Effector memory CD4-positive, alpha-beta T cell (primary cell): ENCODE results near the gene GSTP1.
"Not testable (repeated sequence)": the region's sequence is repeated elsewhere in the genome, so short reads cannot be mapped to it uniquely, and the experiment has no call there.

Experiments
- DNase-seq, 3 donors: peaks; one replicate each; pipeline ENCODE4 v3.0.0-alpha.2; 2020
- H3K27ac ChIP-seq: 2 replicates; pipeline ENCODE4 v1.7.0; 2013; ENCODE audit warnings: mild to moderate bottlenecking, low read length, moderate library complexity; ENCODE audit not compliant: insufficient read depth, poor library complexity, severe bottlenecking
- H3K27me3 ChIP-seq: replicated peaks from 2 replicates; pipeline ENCODE4 v1.7.0; 2013; ENCODE audit warnings: mild to moderate bottlenecking, low read length; ENCODE audit not compliant: insufficient read depth, control insufficient read depth, poor library complexity, severe bottlenecking
- H3K36me3 ChIP-seq: 2 replicates; pipeline ENCODE4 v1.7.0; 2013; ENCODE audit warnings: mild to moderate bottlenecking, low read length, moderate library complexity; ENCODE audit not compliant: control insufficient read depth, insufficient read depth
- H3K4me1 ChIP-seq: 2 replicates; pipeline ENCODE4 v1.7.0; 2013; ENCODE audit warnings: low read length, mild to moderate bottlenecking; ENCODE audit not compliant: control insufficient read depth, insufficient read depth, poor library complexity, severe bottlenecking
- H3K4me3 ChIP-seq: 2 replicates; pipeline ENCODE4 v1.7.0; 2013; ENCODE audit warnings: low read length, low read depth, mild to moderate bottlenecking; ENCODE audit not compliant: insufficient read depth, poor library complexity, severe bottlenecking
- H3K9me3 ChIP-seq: 2 replicates; pipeline ENCODE4 v1.7.0; 2013; ENCODE audit warnings: mild to moderate bottlenecking, low read length, moderate library complexity; ENCODE audit not compliant: control insufficient read depth

Gene GSTP1

GRCh38 chr11:67594480-67594879, 10.9 kb downstream of the GSTP1 start:
- H3K36me3 ChIP-seq = no peaks in the 10 kb centered on the region

GRCh38 chr11:67596753-67597300, 13.2 kb downstream of the GSTP1 start:
- Histone ChIP-seq H3K9me3 (no peaks in the 10 kb centered on the region), H3K36me3 (no peaks in the 10 kb centered on the region), H3K27ac (no peak overlapping the region), H3K27me3 (no peaks in the 10 kb centered on the region), H3K4me3 (no peak overlapping the region), H3K4me1 (no peaks in the 10 kb centered on the region)
- no peak for DNase-seq

More at GRCh38 chr11:67594480-67594879, 10.9 kb downstream of the GSTP1 start:
- no peak overlapping the region for H3K27ac ChIP-seq
- no peaks in the 10 kb centered on the region for H3K4me1 ChIP-seq
- H3K27me3 ChIP-seq = no peaks in the 10 kb centered on the region
- no peak overlapping the region for H3K4me3 ChIP-seq
- no peak for DNase-seq
- H3K9me3 ChIP-seq = no peaks in the 10 kb centered on the region

- not testable (repeated sequence) for H3K27ac ChIP-seq, H3K9me3 ChIP-seq, H3K27me3 ChIP-seq, H3K4me1 ChIP-seq, H3K36me3 ChIP-seq, H3K4me3 ChIP-seq, DNase-seq
Measured at GRCh38 chr11:67597458-67597857, 13.8 kb downstream of the GSTP1 start.

GRCh38 chr11:67597963-67598362, 14.4 kb downstream of the GSTP1 start:
- not testable (repeated sequence) for H3K27ac ChIP-seq, H3K4me1 ChIP-seq, H3K27me3 ChIP-seq, H3K4me3 ChIP-seq, H3K36me3 ChIP-seq, DNase-seq, H3K9me3 ChIP-seq

- Histone ChIP-seq H3K27me3 (no peaks in the 10 kb centered on the region), H3K9me3 (no peaks in the 10 kb centered on the region), H3K4me3 (no peak overlapping the region), H3K27ac (no peak overlapping the region), H3K36me3 (no peaks in the 10 kb centered on the region), H3K4me1 (no peaks in the 10 kb centered on the region)
- no peak for DNase-seq
Measured at GRCh38 chr11:67599149-67599548, 15.5 kb downstream of the GSTP1 start.

- Histone ChIP-seq H3K9me3 (no peaks in the 10 kb centered on the region), H3K27me3 (no peaks in the 10 kb centered on the region), H3K4me1 (no peaks in the 10 kb centered on the region), H3K36me3 (no peaks in the 10 kb centered on the region), H3K27ac (no peak overlapping the region), H3K4me3 (no peak overlapping the region)
- no peak for DNase-seq
Measured at GRCh38 chr11:67600324-67601029, 16.9 kb downstream of the GSTP1 start.

- no peak overlapping the region for H3K4me3 ChIP-seq
- no peak overlapping the region for H3K27ac ChIP-seq
- no peak for DNase-seq
- H3K36me3 ChIP-seq = no peaks in the 10 kb centered on the region
- H3K27me3 ChIP-seq = no peaks in the 10 kb centered on the region
- no peaks in the 10 kb centered on the region for H3K9me3 ChIP-seq
- peaks cover under 1% of the 10 kb centered on the region for H3K4me1 ChIP-seq
Measured at GRCh38 chr11:67601098-67601497, 17.5 kb downstream of the GSTP1 start.

- H3K9me3 ChIP-seq, H3K4me3 ChIP-seq, H3K27me3 ChIP-seq, H3K36me3 ChIP-seq, DNase-seq, H3K27ac ChIP-seq: not testable (repeated sequence)
- H3K4me1 ChIP-seq = peaks cover 17% of the 10 kb centered on the region
Measured at GRCh38 chr11:67604119-67604518, 20.5 kb downstream of the GSTP1 start.

- Histone ChIP-seq H3K4me3 (no peak overlapping the region), H3K9me3 (no peaks in the 10 kb centered on the region), H3K27ac (no peak overlapping the region), H3K27me3 (no peaks in the 10 kb centered on the region), H3K4me1 (peaks cover 17% of the 10 kb centered on the region), H3K36me3 (peaks cover 16% of the 10 kb centered on the region)
- DNase-seq = no peak
Measured at GRCh38 chr11:67604815-67605214, 21.2 kb downstream of the GSTP1 start.

GRCh38 chr11:67605231-67606011, 21.8 kb downstream of the GSTP1 start:
- Histone ChIP-seq H3K4me1 (peaks cover 17% of the 10 kb centered on the region), H3K27ac (no peak overlapping the region), H3K27me3 (no peaks in the 10 kb centered on the region), H3K4me3 (no peak overlapping the region), H3K9me3 (no peaks in the 10 kb centered on the region), H3K36me3 (peaks cover 21% of the 10 kb centered on the region)
- DNase-seq = no peak
